CD14-positive monocyte (primary cell): ENCODE measurements around the gene SPEF2. TPM values are rescaled to one million over a fixed set of nuclear protein-coding genes. Genes with fewer than 3 reads are reported as not detected.
"Not testable (repeated sequence)": the region's sequence is repeated elsewhere in the genome, so short reads cannot be mapped to it uniquely, and the experiment has no call there.

ENCODE experiments used
- DNase-seq, 3 donors: peaks; one replicate each; pipeline ENCODE4 v3.0.0-alpha.2; 2011 to 2022
- H2AFZ ChIP-seq: 2 replicates; pipeline ENCODE4 v1.6.0; 2012; ENCODE audit warnings: mild to moderate bottlenecking, low read depth, low read length, inconsistent platforms; ENCODE audit not compliant: insufficient read depth, poor library complexity, severe bottlenecking
- H3K27ac ChIP-seq, 2 donors: 1 replicate in 1 of 2; 2 replicates in 1 of 2; pipeline ENCODE4 v1.5.1; 2012 to 2013; ENCODE audit warnings: low read length in 2 of 2, control low read depth in 1 of 2, inconsistent platforms in 1 of 2, low read depth in 1 of 2, mild to moderate bottlenecking in 1 of 2
- H3K27me3 ChIP-seq, 2 donors: one replicate each; pipeline versions ENCODE4 v1.6.0 to v1.6.1; 2011 to 2013; ENCODE audit warnings: low read length in 2 of 2; ENCODE audit not compliant: control insufficient read depth in 2 of 2, insufficient read depth in 2 of 2
- H3K36me3 ChIP-seq, 2 donors: replicated peaks in 1 of 2; 1 replicate in 1 of 2; 2 replicates in 1 of 2; pipeline versions ENCODE4 v1.5.1 to v1.6.1; 2012 to 2013; ENCODE audit warnings: low read length in 2 of 2, control low read depth in 1 of 2, inconsistent platforms in 1 of 2, mild to moderate bottlenecking in 1 of 2; ENCODE audit not compliant: insufficient read depth in 2 of 2, control insufficient read depth in 1 of 2
- H3K4me1 ChIP-seq, 2 donors: 1 replicate in 1 of 2; 2 replicates in 1 of 2; pipeline versions ENCODE4 v1.5.1 to v1.6.1; 2012 to 2013; ENCODE audit warnings: low read length in 2 of 2, control low read depth in 1 of 2, inconsistent platforms in 1 of 2, mild to moderate bottlenecking in 1 of 2, moderate library complexity in 1 of 2; ENCODE audit not compliant: insufficient read depth in 2 of 2, control insufficient read depth in 1 of 2
- H3K4me2 ChIP-seq: replicated peaks from 2 replicates; pipeline ENCODE3; 2012; ENCODE audit warnings: low read length, moderate library complexity, mild to moderate bottlenecking; ENCODE audit not compliant: poor library complexity, severe bottlenecking; ENCODE audit errors: extremely low read depth
- H3K4me3 ChIP-seq, 3 experiments: fragments of 200-600 bp in 1 of 3; sonication (generic) in 1 of 3; replicated peaks in 1 of 3; 1 replicate in 2 of 3; 2 replicates in 1 of 3; pipeline ENCODE4 v1.5.1; 2011 to 2013; ENCODE audit warnings: low read length in 3 of 3, mild to moderate bottlenecking in 3 of 3, control low read depth in 2 of 3, low read depth in 2 of 3, inconsistent platforms in 1 of 3, moderate library complexity in 1 of 3
- H3K79me2 ChIP-seq: 2 replicates; pipeline ENCODE4 v1.6.0; 2012; ENCODE audit warnings: mild to moderate bottlenecking, control low read depth, inconsistent platforms, low read length, moderate library complexity; ENCODE audit not compliant: insufficient read depth
- H3K9ac ChIP-seq: 2 replicates; pipeline ENCODE4 v1.6.0; 2017; ENCODE audit warnings: low read length, mild to moderate bottlenecking; ENCODE audit not compliant: insufficient read depth, poor library complexity, severe bottlenecking
- H3K9me3 ChIP-seq, 2 donors: replicated peaks in 1 of 2; 1 replicate in 1 of 2; 2 replicates in 1 of 2; pipeline versions ENCODE4 v1.5.1 to v1.6.1; 2012 to 2013; ENCODE audit warnings: low read length in 2 of 2, control low read depth in 1 of 2; ENCODE audit not compliant: control insufficient read depth in 1 of 2, insufficient read depth in 1 of 2
- H4K20me1 ChIP-seq: 2 replicates; pipeline ENCODE4 v1.6.0; 2012; ENCODE audit warnings: mild to moderate bottlenecking, low read length, control low read depth, moderate library complexity; ENCODE audit not compliant: insufficient read depth
- H3K27ac Mint-ChIP-seq, 7 donors: one replicate each; pipeline ENCODE4 v1.8.0; 2020; ENCODE audit warnings: mild to moderate bottlenecking in 7 of 7, mixed read lengths in 7 of 7, moderate library complexity in 6 of 7, inconsistent platforms in 2 of 7
- H3K27me3 Mint-ChIP-seq, 3 donors: one replicate each; pipeline ENCODE4 v1.8.0; 2021 to 2022; ENCODE audit warnings: low read depth in 3 of 3, mild to moderate bottlenecking in 3 of 3, mixed read lengths in 3 of 3, moderate library complexity in 3 of 3, inconsistent platforms in 1 of 3
- H3K36me3 Mint-ChIP-seq, 2 donors: one replicate each; pipeline ENCODE4 v1.8.0; 2020; ENCODE audit warnings: mixed read lengths in 2 of 2, inconsistent platforms in 1 of 2, mild to moderate bottlenecking in 1 of 2
- H3K4me1 Mint-ChIP-seq: one replicate; pipeline ENCODE4 v1.8.0; 2020; ENCODE audit warnings: mild to moderate bottlenecking, mixed read lengths
- H3K4me3 Mint-ChIP-seq, 2 donors: one replicate each; pipeline ENCODE4 v1.8.0; 2020; ENCODE audit warnings: mild to moderate bottlenecking in 2 of 2, mixed read lengths in 2 of 2, moderate library complexity in 1 of 2
- H3K9me3 Mint-ChIP-seq, 7 donors: one replicate each; pipeline ENCODE4 v1.8.0; 2020 to 2022; ENCODE audit warnings: mixed read lengths in 7 of 7, mild to moderate bottlenecking in 6 of 7, moderate library complexity in 6 of 7, inconsistent platforms in 2 of 7
- CTCF ChIP-seq: fragments of 200-600 bp; IDR thresholded peaks from one replicate; pipeline ENCODE4 v1.8.0; 2022; ENCODE audit warnings: antibody characterized with exemption, mild to moderate bottlenecking
- WGBS: methylation state at CpG from one replicate; pipeline ENCODE4 v1.1.5; 2013; ENCODE audit warnings: missing lambda C conversion rate; ENCODE audit not compliant: insufficient coverage; 5-methylcytosine and 5-hydroxymethylcytosine counted together
- intact Hi-C, 2 donors: fragments of 100-400 bp; cut with micrococcal nuclease; formaldehyde crosslinking; loops; one replicate each; pipeline versions ENCODE4 v1.15.0 to v1.15.1; 2023
- polyA plus RNA-seq, 3 donors: library from polyadenylated mRNA; depleted of rRNA in 1 of 3; unstranded in 2 of 3; stranded (reverse) in 1 of 3; fragments of 300-500 nt in 2 of 3; fragments of >200 nt in 1 of 3; fragmentation: Illumina TruSeq in 2 of 3; gene quantifications; 1 replicate in 2 of 3; 2 replicates in 1 of 3; pipeline ENCODE4 v1.2.3, GENCODE V29; 2012 to 2021

The SPEF2 gene
- polyA plus RNA-seq, 3 donors: 0.46 to 0.96 (median 0.48) TPM

GRCh38 chr5:35671541-35672295 is 54.1 kb downstream of the SPEF2 start:
- Histone ChIP-seq H4K20me1 (no peaks in the 10 kb centered on the region), H3K36me3 (peaks cover 0 to 3% of the 10 kb centered on the region in 2 donors), H3K79me2 (no peaks in the 10 kb centered on the region), H3K4me1 (no peaks in the 10 kb centered on the region), H3K4me2 (no peak overlapping the region), H3K4me3 (no peak overlapping the region), H2AFZ (no peak overlapping the region), H3K27ac (no peak overlapping the region), H3K9me3 (no peaks in the 10 kb centered on the region), H3K27me3 (no peaks in the 10 kb centered on the region), H3K9ac (no peak overlapping the region)
- Mint-ChIP-seq H3K4me3 (no peak overlapping the region), H3K36me3 (peaks cover 17 to 29% of the 10 kb centered on the region in 2 donors), H3K4me1 (no peaks in the 10 kb centered on the region), H3K9me3 (peaks cover 0 to 2% (median 0%) of the 10 kb centered on the region in 7 donors), H3K27me3 (no peaks in the 10 kb centered on the region), H3K27ac (no peak overlapping the region)
- intact Hi-C loops: no loop called here
- no peak for DNase-seq
- WGBS: no CpG with 5 or more reads among the region's 5 CpGs
- TF ChIP-seq CTCF: no peak

- H3K4me1 Mint-ChIP-seq, H3K79me2 ChIP-seq, H3K27ac Mint-ChIP-seq, H3K9me3 ChIP-seq, H3K4me3 ChIP-seq, DNase-seq, H3K4me1 ChIP-seq, H3K36me3 ChIP-seq, H3K27me3 ChIP-seq, H2AFZ ChIP-seq, H3K27ac ChIP-seq, H3K4me2 ChIP-seq, H4K20me1 ChIP-seq, H3K9ac ChIP-seq, intact Hi-C loops, H3K9me3 Mint-ChIP-seq, H3K27me3 Mint-ChIP-seq, H3K4me3 Mint-ChIP-seq: not testable (repeated sequence)
- no CpG with 5 or more reads among the region's 1 CpG for WGBS
- peaks cover 13 to 24% of the 10 kb centered on the region in 2 donors for H3K36me3 Mint-ChIP-seq
Observed at GRCh38 chr5:35672296-35672655, 54.6 kb downstream of the SPEF2 start.
